GM12878 (cell line): ENCODE data around the gene TACR3. TPM values are rescaled to one million over a fixed set of nuclear protein-coding genes. Genes with fewer than 3 reads are reported as not detected.
"Not testable (repeated sequence)": the region's sequence is repeated elsewhere in the genome, so short reads cannot be mapped to it uniquely, and the experiment has no call there.

Source experiments
- ATAC-seq: fragments of 200-7000 bp; cut with Tn5 transposase; 3 replicates; pipeline ENCODE4 v1.9.1; 2020; ENCODE audit warnings: mild to moderate bottlenecking, moderate library complexity
- BruUV-seq: library from RNA; stranded (reverse); fragments of 400-500 nt; replicated peaks from 2 replicates; lab custom pipeline; 2021; lab: Mats Ljungman, UMichigan
- CTCF ChIA-PET: fragments of 300-600 bp; sonication (Branson Sonifier 250); formaldehyde crosslinking; extraction: SDS; loops from one replicate; lab custom pipeline; 2021; ENCODE audit warnings: inconsistent platforms; lab: Yijun Ruan, JAX
- POLR2A ChIA-PET: fragments of 350-600 bp; formaldehyde crosslinking; extraction: SDS; loops from one replicate; lab custom pipeline; 2021; ENCODE audit warnings: inconsistent platforms; lab: Charles Lee
- RAD21 ChIA-PET: fragments of 300-600 bp; sonication (Branson Sonifier 250); formaldehyde crosslinking; loops from one replicate; lab custom pipeline; 2023; ENCODE audit warnings: antibody characterized with exemption; ENCODE audit not compliant: unreplicated experiment; lab: Charles Lee
- SMC1A ChIA-PET: fragments of 300-600 bp; sonication (Branson Sonifier 250); formaldehyde crosslinking; loops from one replicate; lab custom pipeline; 2023; ENCODE audit not compliant: unreplicated experiment, uncharacterized antibody; lab: Charles Lee
- DNase-seq: peaks from one replicate; pipeline ENCODE4 v3.0.0-alpha.2; 2011; ENCODE audit warnings: low read depth, low spot score
- FAIRE-seq: peaks from 3 replicates; lab custom pipeline; 2011; peaks lifted over from hg19 to GRCh38; lab: Jason Lieb, UNC
- H2AFZ ChIP-seq: 2 replicates; pipeline ENCODE4 v1.6.0; 2011; ENCODE audit warnings: low read depth, low read length, control low read depth; ENCODE audit not compliant: control insufficient read depth
- H3K27ac ChIP-seq: 2 replicates; pipeline ENCODE4 v1.5.1; 2011; ENCODE audit warnings: control low read depth; ENCODE audit not compliant: control insufficient read depth, insufficient read depth
- H3K27me3 ChIP-seq, 2 experiments: replicated peaks in 1 of 2; 2 replicates each; pipeline versions ENCODE4 v1.6.0 to v1.6.1; 2011; ENCODE audit warnings: low read length in 1 of 2; ENCODE audit not compliant: control insufficient read depth in 2 of 2, insufficient read depth in 2 of 2
- H3K36me3 ChIP-seq, 2 experiments: 2 replicates each; pipeline ENCODE4 v1.5.1; 2011; ENCODE audit warnings: low read length in 1 of 2; ENCODE audit not compliant: control insufficient read depth in 2 of 2, insufficient read depth in 2 of 2
- H3K4me1 ChIP-seq: 2 replicates; pipeline ENCODE4 v1.6.1; 2011; ENCODE audit warnings: mild to moderate bottlenecking, low read length, moderate library complexity, mixed read lengths; ENCODE audit not compliant: control insufficient read depth, insufficient read depth
- H3K4me2 ChIP-seq: 2 replicates; pipeline ENCODE4 v1.6.0; 2011; ENCODE audit warnings: control low read depth; ENCODE audit not compliant: control insufficient read depth, insufficient read depth
- H3K4me3 ChIP-seq: fragments of 200-600 bp; sonication (generic); 2 replicates; pipeline ENCODE4 v1.5.1; 2016
- H3K79me2 ChIP-seq: 2 replicates; pipeline ENCODE4 v1.6.0; 2011; ENCODE audit warnings: low read length; ENCODE audit not compliant: control insufficient read depth, insufficient read depth
- H3K9ac ChIP-seq: 2 replicates; pipeline ENCODE4 v1.8.0; 2011; ENCODE audit warnings: low read length, control low read depth, mixed read lengths; ENCODE audit not compliant: control insufficient read depth, insufficient read depth
- H3K9me3 ChIP-seq: replicated peaks from 3 replicates; pipeline ENCODE4 v1.5.1; 2011; ENCODE audit warnings: mild to moderate bottlenecking, low read length; ENCODE audit not compliant: control insufficient read depth, insufficient read depth
- H4K20me1 ChIP-seq: 2 replicates; pipeline ENCODE4 v1.6.0; 2011; ENCODE audit not compliant: control insufficient read depth, insufficient read depth
- CHD2 ChIP-seq: IDR thresholded peaks from 2 replicates; pipeline ENCODE4 v1.6.1; 2011; ENCODE audit warnings: low read depth, low read length, improper control_type of control experiment, borderline replicate concordance
- KAT2A ChIP-seq: conservative IDR thresholded peaks from 2 replicates; pipeline ENCODE4 v1.6.1; 2011; ENCODE audit warnings: low read depth, low read length; ENCODE audit not compliant: control insufficient read depth
- NR2C2 ChIP-seq: IDR thresholded peaks from 2 replicates; pipeline ENCODE4 v1.6.1; 2011; ENCODE audit warnings: borderline replicate concordance, low read depth; ENCODE audit not compliant: control insufficient read depth, insufficient read length
- RAD21 ChIP-seq: IDR thresholded peaks from 2 replicates; pipeline ENCODE4 v1.6.1; 2011; ENCODE audit warnings: mild to moderate bottlenecking, low read depth, low read length, moderate library complexity; ENCODE audit not compliant: insufficient read depth
- ZBTB4 ChIP-seq: fragments of 450-650 bp; formaldehyde crosslinking; IDR thresholded peaks from 2 replicates; pipeline ENCODE4 v1.4.0; 2022; ENCODE audit warnings: mild to moderate bottlenecking, moderate library complexity
- WGBS: methylation state at CpG from one replicate; pipeline ENCODE4 v1.1.6; 2016; ENCODE audit warnings: low lambda C conversion rate; ENCODE audit not compliant: insufficient replicate concordance, insufficient coverage; ENCODE audit errors: missing lambda C conversion rate; 5-methylcytosine and 5-hydroxymethylcytosine counted together
- in situ Hi-C: fragments of 300-500 bp; cut with MboI; formaldehyde crosslinking; loops from 9 replicates; pipeline ENCODE4 v1.14.3; 2018; ENCODE audit warnings: mixed read lengths
- intact Hi-C: fragments of 100-400 bp; cut with micrococcal nuclease; formaldehyde crosslinking; loops from one replicate; pipeline ENCODE4 v1.14.2; 2022; ENCODE audit not compliant: unreplicated experiment
- polyA plus RNA-seq, 11 experiments: library from polyadenylated mRNA; depleted of rRNA in 4 of 11; unstranded in 6 of 11; stranded (reverse) in 5 of 11; fragments of >200 nt; fragmentation: Nextera tagmentation in 4 of 11; fragmentation: Illumina TruSeq in 1 of 11; extraction: Ambion mirVana in 4 of 11; extraction: Trizol in 1 of 11; gene quantifications; 1 replicate in 1 of 11; 2 replicates in 10 of 11; pipeline versions ENCODE4 v1.2.1 to v1.2.3, GENCODE V29; 2011 to 2016; ENCODE audit warnings: inconsistent platforms in 2 of 11, missing spikeins in 2 of 11, low read depth in 1 of 11
- total RNA-seq, 4 experiments: library from RNA; depleted of rRNA in 3 of 4; stranded (reverse); fragments of >200 nt in 3 of 4; fragmentation: Illumina TruSeq in 1 of 4; extraction: Trizol in 1 of 4; gene quantifications; 2 replicates each; pipeline versions ENCODE4 v1.2.1 to v1.2.3, GENCODE V29; 2013 to 2021

Gene TACR3
- total and polyA plus RNA-seq, 10 of the 15 experiments (the other 5 are each of a cell fraction or from before 2014, with no cell fraction given) = not detected

- Histone ChIP-seq H3K27me3 (no peaks in the 10 kb centered on the region), H4K20me1 (no peaks in the 10 kb centered on the region), H3K79me2 (no peaks in the 10 kb centered on the region), H3K27ac (no peak overlapping the region), H3K4me2 (no peak overlapping the region), H2AFZ (no peak overlapping the region), H3K9ac (no peak overlapping the region), H3K4me3 (no peak overlapping the region), H3K36me3 (no peaks in the 10 kb centered on the region), H3K9me3 (no peaks in the 10 kb centered on the region), H3K4me1 (no peaks in the 10 kb centered on the region)
- in situ Hi-C loops (no loop called here), intact Hi-C loops (no loop called here)
- SMC1A ChIA-PET = no interaction called here
- RAD21 ChIA-PET = no interaction called here
- 46% methylated on average over 7 of the region's 7 CpGs for WGBS
- ATAC-seq = no peak
- TF ChIP-seq ZBTB4 (CRISPR knock-in tag) = no peak
- TF ChIP-seq CHD2 = no peak
- 0 out of 2 replicates have a peak, but pooled peaks have one; percentile 6 for TF ChIP-seq RAD21
- TF ChIP-seq NR2C2 = no peak
- TF ChIP-seq KAT2A = no peak
- DNase-seq = no peak
- FAIRE-seq = no peak
- CTCF ChIA-PET = no interaction called here
- no TSS peak for BruUV-seq
- POLR2A ChIA-PET = no interaction called here
Observed at GRCh38 chr4:103753868-103754653, 34.3 kb upstream of the TACR3 start.

- in situ Hi-C loops, DNase-seq, H3K79me2 ChIP-seq, CTCF ChIA-PET, FAIRE-seq, BruUV-seq, ATAC-seq, H3K4me3 ChIP-seq, SMC1A ChIA-PET, H3K27me3 ChIP-seq, RAD21 ChIA-PET, intact Hi-C loops, H3K27ac ChIP-seq, H2AFZ ChIP-seq, H3K4me1 ChIP-seq, H3K9ac ChIP-seq, H4K20me1 ChIP-seq, POLR2A ChIA-PET, H3K36me3 ChIP-seq, H3K4me2 ChIP-seq, H3K9me3 ChIP-seq: not testable (repeated sequence)
- WGBS = 82% methylated on average over 20 of the region's 27 CpGs
Observed at GRCh38 chr4:103723150-103723549, 3.4 kb upstream of the TACR3 start.
